NCI-H2196 treated with DMSO at 0.1 percent for 48 hours (cell line): ENCODE measurements around the gene SMIM31.

Experiments
- DNase-seq: peaks from one replicate; lab custom pipeline; 2025; ENCODE audit not compliant: unreplicated experiment; lab: John Stamatoyannopoulos, UW

SMIM31 gene

GRCh38 chr4:164780839-164781238 lies 26.9 kb downstream of the SMIM31 start:
- DNase-seq = no peak

- no peak for DNase-seq
Measured at GRCh38 chr4:164783976-164784375, 30.0 kb downstream of the SMIM31 start.

GRCh38 chr4:164789047-164789446 lies 35.1 kb downstream of the SMIM31 start:
- DNase-seq = no peak

DNA sequence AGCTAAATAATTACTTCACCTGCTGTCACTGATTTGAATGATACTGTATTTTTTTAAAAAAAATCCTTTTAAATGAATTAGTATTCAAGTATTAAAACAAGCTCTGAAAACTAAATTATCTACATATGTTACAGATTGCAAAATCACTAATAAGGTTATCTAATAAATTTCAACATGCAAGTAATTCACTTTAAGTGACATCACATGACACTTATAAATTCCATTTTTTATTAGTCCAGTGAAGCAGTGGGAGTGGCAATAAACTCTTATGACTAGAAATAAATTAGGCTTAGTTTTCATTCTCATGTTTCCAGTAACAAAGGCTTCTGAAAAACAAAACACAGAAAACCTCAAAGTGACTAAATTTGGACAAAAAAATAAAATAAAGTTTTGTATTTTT lies 36.3 kb downstream of the SMIM31 start:
- no peak for DNase-seq

GRCh38 chr4:164799410-164799809 lies 45.5 kb downstream of the SMIM31 start:
- no peak for DNase-seq

- no peak for DNase-seq
Measured at GRCh38 chr4:164800786-164801185, 46.9 kb downstream of the SMIM31 start.

DNA sequence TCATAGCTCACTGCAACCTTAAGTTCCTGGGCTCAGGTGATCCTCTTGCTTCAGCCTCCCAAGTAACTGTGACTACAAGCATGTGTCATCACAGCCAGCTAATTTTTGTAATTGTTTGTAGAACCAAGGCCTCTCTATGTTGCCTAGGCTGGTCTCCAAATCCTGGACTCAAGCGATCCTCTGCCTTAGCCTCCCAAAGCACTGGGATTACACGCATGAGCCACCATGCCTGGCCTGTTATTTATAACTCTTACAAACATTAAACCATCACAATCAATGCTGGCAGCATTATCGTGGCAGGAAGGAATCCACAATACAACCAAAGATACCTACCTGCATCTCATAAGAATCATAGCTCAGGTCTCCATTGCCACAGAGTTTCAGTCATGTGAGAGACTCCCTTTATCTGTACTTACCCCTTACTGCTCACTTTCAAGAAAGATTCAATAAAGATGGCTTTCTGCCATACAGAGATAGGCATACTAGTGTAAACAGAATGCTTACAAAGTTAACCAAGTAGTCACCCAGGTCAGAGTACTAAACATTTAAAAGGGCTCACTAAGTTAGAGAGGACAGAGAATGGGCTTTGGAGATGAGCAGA lies 48.5 kb downstream of the SMIM31 start:
- no peak for DNase-seq

DNA sequence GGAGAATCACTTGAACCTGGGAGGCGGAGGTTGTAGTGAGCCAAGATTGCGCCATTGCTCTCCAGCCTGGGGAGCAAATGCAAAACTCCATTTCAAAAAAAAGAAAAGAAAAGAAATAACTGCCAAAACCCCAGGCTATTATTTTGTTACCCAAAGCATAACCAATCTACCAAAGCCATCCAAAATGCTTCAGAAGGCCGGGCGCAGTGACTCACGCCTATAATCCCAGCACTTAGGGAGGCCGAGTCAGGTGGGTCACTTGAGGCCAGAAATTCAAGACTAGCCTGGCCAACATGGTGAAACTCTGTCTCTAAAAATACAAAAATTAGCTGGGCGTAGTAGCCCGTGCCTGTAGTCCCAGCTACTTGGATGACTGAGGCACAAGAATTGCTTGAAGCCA lies 49.8 kb downstream of the SMIM31 start:
- no peak for DNase-seq

DNA sequence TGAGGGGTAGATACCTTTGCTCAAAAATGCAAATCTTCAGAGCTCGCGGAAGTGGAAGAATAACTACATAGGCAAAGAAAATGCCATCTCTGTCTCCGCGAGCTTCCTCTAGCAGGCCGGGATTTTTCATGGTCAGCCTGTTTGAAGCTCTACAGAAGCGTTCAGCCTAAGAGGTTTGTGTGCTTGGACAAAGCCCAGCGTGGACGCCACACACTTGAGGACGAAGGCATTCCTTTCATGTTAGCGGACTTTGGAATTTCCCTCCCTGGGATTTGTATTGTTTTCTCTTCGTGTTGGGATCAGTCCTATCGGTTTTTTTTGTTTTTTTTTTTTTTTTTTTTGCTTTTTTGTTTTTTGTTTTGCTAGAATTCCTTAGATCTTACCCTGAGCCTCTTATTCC lies 53.7 kb downstream of the SMIM31 start:
- DNase-seq = no peak

GRCh38 chr4:164813554-164813953 lies 59.6 kb downstream of the SMIM31 start:
- DNase-seq = no peak

DNA sequence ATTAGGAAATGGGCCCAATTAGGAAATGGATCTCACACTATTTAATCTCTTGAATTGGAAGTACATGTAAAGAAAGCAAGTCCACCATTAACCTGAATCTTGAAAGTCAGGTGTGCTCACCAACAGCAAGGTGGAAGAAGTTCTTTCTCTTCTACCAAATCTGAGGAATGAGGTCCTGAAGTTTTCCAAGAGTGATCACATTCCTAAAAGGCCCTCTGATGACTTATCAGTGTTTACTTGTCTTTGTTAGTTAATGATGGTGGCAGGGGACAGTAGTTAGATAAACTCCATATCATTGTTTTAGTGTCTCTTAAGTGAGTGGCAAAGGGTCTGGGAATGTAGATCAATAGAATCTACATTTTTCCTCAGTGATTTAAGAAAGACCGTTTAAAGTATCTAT lies 61.8 kb downstream of the SMIM31 start:
- DNase-seq = no peak

DNA sequence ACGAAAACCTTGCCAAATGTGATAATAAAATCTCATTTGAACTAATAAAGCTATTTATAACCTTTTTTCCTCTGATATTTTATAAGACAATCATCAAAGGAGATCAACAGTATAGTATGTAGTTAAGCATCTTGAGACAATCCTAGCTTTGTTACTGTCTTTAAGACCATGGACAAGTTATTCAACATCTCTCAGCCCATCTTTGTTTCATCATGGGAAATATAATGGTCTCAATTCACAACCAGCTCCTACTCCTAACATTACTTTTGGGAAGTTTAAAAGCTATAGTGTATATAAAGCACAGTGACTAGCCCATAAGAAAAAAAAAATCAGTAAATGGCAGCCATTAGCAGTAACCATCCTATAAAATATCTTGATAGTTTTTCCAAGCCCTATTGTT lies 65.4 kb downstream of the SMIM31 start:
- DNase-seq = no peak

- DNase-seq = no peak
Measured at GRCh38 chr4:164821711-164822110, 67.8 kb downstream of the SMIM31 start.

DNA sequence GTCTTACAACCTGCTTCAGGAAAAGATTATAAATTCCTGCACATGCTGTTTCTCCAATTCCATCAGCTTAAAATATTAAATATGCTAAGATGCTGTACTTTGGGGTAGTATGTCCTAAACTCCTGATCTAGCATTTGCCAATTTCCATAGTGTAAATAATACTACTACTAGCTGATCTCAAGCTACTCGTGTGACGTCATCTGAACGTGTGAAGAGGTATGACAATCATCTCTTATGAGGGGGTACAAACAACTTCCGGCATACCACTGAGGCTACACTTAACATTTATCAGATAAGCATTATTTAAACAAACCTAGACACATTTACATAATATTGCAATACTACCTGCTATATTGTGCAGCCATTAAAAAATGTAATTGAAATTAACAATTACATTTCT lies 70.7 kb downstream of the SMIM31 start:
- DNase-seq = no peak

- no peak for DNase-seq
Measured at GRCh38 chr4:164828955-164829354, 75.0 kb downstream of the SMIM31 start.

GRCh38 chr4:164846566-164846965 lies 92.6 kb downstream of the SMIM31 start:
- no peak for DNase-seq

DNA sequence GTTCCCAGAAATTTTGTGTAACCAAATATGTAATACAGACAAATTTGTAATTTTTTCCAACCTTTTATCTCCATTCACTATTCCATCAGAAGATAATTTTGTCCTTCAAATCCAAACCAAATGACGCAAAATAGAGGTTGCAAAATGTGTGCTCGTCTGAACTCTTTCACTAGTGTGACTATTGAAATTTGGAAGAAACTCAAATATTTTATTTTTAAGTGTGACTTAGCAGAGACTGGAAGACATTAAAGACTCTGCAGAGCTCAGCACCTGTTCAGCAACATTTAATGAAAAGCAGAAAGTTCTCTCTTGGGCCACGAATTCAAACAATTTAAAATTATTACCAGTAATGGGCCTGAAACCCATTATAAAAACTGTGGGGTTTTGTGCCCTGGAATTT lies 93.1 kb downstream of the SMIM31 start:
- DNase-seq = no peak

DNA sequence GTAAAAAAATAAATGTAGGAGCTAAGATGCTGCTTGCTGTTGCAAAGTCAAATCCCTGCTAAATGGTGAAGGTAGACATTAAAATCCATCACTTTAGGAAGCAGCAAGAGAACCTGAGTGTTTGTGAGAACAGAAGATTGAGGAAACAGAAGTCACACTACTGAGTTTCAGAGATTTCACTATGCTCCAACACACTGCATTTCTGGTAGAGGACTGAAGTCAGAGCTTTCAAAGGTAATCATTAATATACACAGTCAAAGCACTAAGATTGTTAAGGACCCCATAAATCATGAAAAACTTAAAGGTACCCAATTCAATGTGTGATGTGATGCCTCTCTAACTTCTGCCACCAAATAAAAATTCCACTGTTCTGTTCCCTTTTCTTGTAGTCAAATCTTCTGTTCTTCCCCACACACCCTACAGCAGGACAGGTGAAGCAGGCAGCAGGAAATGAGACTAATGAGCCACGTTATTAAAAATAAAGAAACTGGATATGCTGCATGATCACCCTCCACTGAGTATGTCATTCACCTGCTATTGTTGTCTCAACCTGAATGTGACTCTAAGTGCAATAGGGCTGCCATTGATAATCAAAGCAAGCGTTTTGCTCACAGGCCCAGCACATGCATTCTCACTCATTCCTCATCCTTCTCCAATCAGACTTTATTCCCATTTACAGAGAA lies 94.2 kb downstream of the SMIM31 start:
- no peak for DNase-seq
